HEK293T (cell line): Measurements from ENCODE around the gene STK17B.

ENCODE experiments used
- BHLHE40 ChIP-seq: fragments of 450-650 bp; IDR thresholded peaks from 2 replicates; pipeline ENCODE4 v1.6.1; 2016; ENCODE audit warnings: mild to moderate bottlenecking, moderate library complexity, borderline replicate concordance
- FOXM1 ChIP-seq: fragments of 450-650 bp; IDR thresholded peaks from 2 replicates; pipeline ENCODE4 v1.6.1; 2017; ENCODE audit warnings: mild to moderate bottlenecking, borderline replicate concordance
- SP1 ChIP-seq: fragments of 450-650 bp; IDR thresholded peaks from 2 replicates; pipeline ENCODE4 v1.6.1; 2017
- TARDBP ChIP-seq: fragments of 450-650 bp; IDR thresholded peaks from 2 replicates; pipeline ENCODE4 v1.6.1; 2016

DNA sequence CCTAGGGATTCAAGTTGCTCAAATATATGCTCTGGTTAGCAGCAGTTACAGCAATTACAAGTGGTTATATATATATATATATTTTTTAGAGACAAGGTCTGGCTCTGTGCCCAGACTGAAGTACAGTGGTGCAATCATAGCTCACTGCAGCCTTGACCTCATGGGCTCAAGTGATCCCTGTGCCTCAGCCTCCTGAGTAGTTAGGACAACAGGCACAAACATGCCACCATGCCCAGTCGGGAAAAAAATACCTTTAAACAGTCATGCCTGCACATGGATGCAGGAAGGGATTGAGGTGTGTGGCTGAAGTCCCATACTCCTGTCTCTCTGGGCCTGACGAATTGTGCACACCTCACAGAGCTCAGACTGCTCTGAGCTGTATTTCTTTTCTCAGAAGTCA lies 83.2 kb downstream of the STK17B start:
- TF ChIP-seq SP1 (no peak), TARDBP (no peak), BHLHE40 (no peak), FOXM1 (no peak)
